HG03520 (cell line): ENCODE measurements around the gene KRT13.

Source experiments
- ATAC-seq: cut with Tn5 transposase; IDR thresholded peaks from one replicate; pipeline ENCODE4 v1.9.1; 2021; ENCODE audit warnings: mild to moderate bottlenecking, moderate library complexity; ENCODE audit not compliant: unreplicated experiment

The KRT13 gene

GRCh38 chr17:41498276-41498675 is 7.1 kb downstream of the KRT13 start:
- ATAC-seq: no peak

GRCh38 chr17:41496803-41497484 is 8.5 kb downstream of the KRT13 start:
- no peak for ATAC-seq

GRCh38 chr17:41494524-41494923 is 10.9 kb downstream of the KRT13 start:
- ATAC-seq: no peak

GRCh38 chr17:41492771-41493170 is 12.6 kb downstream of the KRT13 start:
- ATAC-seq: no peak

GRCh38 chr17:41492351-41492750 is 13.1 kb downstream of the KRT13 start:
- no peak for ATAC-seq

GRCh38 chr17:41491476-41491875 is 13.9 kb downstream of the KRT13 start:
- no peak for ATAC-seq

GRCh38 chr17:41490000-41490990 is 15.1 kb downstream of the KRT13 start:
- no peak for ATAC-seq

- no peak for ATAC-seq
These were observed 15.9 kb downstream of the KRT13 start, which contains the start of gene KRT36 for GRCh38 chr17:41489531-41489930. Gene KRT36 (minus strand): TSS chr17:41489910. CDS start chr17:41489864, 46 bp downstream.

GRCh38 chr17:41486809-41487530 is 18.4 kb downstream of the KRT13 start:
- ATAC-seq: no peak

- no peak for ATAC-seq
These were observed 19.1 kb downstream of the KRT13 start for GRCh38 chr17:41486316-41486715.

- no peak for ATAC-seq
These were observed 20.2 kb downstream of the KRT13 start for GRCh38 chr17:41484920-41485904.

GRCh38 chr17:41483991-41484826 is 21.2 kb downstream of the KRT13 start:
- no peak for ATAC-seq

GRCh38 chr17:41483531-41483930 is 21.9 kb downstream of the KRT13 start:
- ATAC-seq: no peak

GRCh38 chr17:41481036-41481435 is 24.4 kb downstream of the KRT13 start, which contains the start of gene KRT35:
Gene KRT35 (minus strand): TSS chr17:41481151. CDS start chr17:41481097, 54 bp downstream.
- ATAC-seq: no peak

GRCh38 chr17:41480581-41480980 is 24.8 kb downstream of the KRT13 start:
- no peak for ATAC-seq

GRCh38 chr17:41480136-41480535 is 25.3 kb downstream of the KRT13 start:
- no peak for ATAC-seq

GRCh38 chr17:41478237-41478636 is 27.2 kb downstream of the KRT13 start:
- ATAC-seq: no peak

- no peak for ATAC-seq
These were observed 28.3 kb downstream of the KRT13 start for GRCh38 chr17:41476866-41477815.
